Activated naive CD4-positive, alpha-beta T cell treated with anti-CD3 and anti-CD28 coated beads, Interleukin-2, amount 50 U/mL, for 24 hours (primary cell): ENCODE results near the gene PPFIA3.
A peak's percentile ranks its signal among the peaks of the same experiment; 100 is the strongest.
"Not testable (repeated sequence)": the region's sequence is repeated elsewhere in the genome, so short reads cannot be mapped to it uniquely, and the experiment has no call there.

ENCODE experiments used
- H3K27ac Mint-ChIP-seq: one replicate; pipeline ENCODE4 v1.8.0; 2021; ENCODE audit warnings: mild to moderate bottlenecking, mixed read lengths
- H3K27me3 Mint-ChIP-seq: one replicate; pipeline ENCODE4 v1.8.0; 2021; ENCODE audit warnings: mixed read lengths
- H3K36me3 Mint-ChIP-seq: one replicate; pipeline ENCODE4 v1.8.0; 2021; ENCODE audit warnings: mixed read lengths
- H3K4me1 Mint-ChIP-seq: one replicate; pipeline ENCODE4 v1.8.0; 2021; ENCODE audit warnings: mixed read lengths
- H3K4me3 Mint-ChIP-seq: one replicate; pipeline ENCODE4 v1.8.0; 2021; ENCODE audit warnings: mild to moderate bottlenecking, mixed read lengths
- H3K9me3 Mint-ChIP-seq: one replicate; pipeline ENCODE4 v1.8.0; 2021; ENCODE audit warnings: mixed read lengths

PPFIA3 gene

GRCh38 chr19:49128545-49129237, 9.3 kb downstream of the PPFIA3 start:
- peak overlapping the region; percentile 88 for H3K4me3 Mint-ChIP-seq
- no peaks in the 10 kb centered on the region for H3K27me3 Mint-ChIP-seq
- H3K27ac Mint-ChIP-seq = no peak overlapping the region
- no peaks in the 10 kb centered on the region for H3K36me3 Mint-ChIP-seq
- no peaks in the 10 kb centered on the region for H3K9me3 Mint-ChIP-seq
- peaks cover 25% of the 10 kb centered on the region for H3K4me1 Mint-ChIP-seq

- Mint-ChIP-seq H3K27me3 (no peaks in the 10 kb centered on the region), H3K4me3 (peak overlapping the region; percentile 88), H3K36me3 (no peaks in the 10 kb centered on the region), H3K9me3 (no peaks in the 10 kb centered on the region), H3K27ac (peak overlapping the region; percentile 51), H3K4me1 (peaks cover 29% of the 10 kb centered on the region)
Observed at GRCh38 chr19:49129238-49129583, 9.9 kb downstream of the PPFIA3 start.

- H3K27ac Mint-ChIP-seq = no peak overlapping the region
- H3K9me3 Mint-ChIP-seq = no peaks in the 10 kb centered on the region
- H3K4me1 Mint-ChIP-seq = peaks cover 37% of the 10 kb centered on the region
- H3K4me3 Mint-ChIP-seq = no peak overlapping the region
- H3K36me3 Mint-ChIP-seq = no peaks in the 10 kb centered on the region
- no peaks in the 10 kb centered on the region for H3K27me3 Mint-ChIP-seq
Observed at GRCh38 chr19:49130325-49130724, 11.0 kb downstream of the PPFIA3 start.

- H3K27ac Mint-ChIP-seq = no peak overlapping the region
- peaks cover 3% of the 10 kb centered on the region for H3K27me3 Mint-ChIP-seq
- peaks cover 31% of the 10 kb centered on the region for H3K4me1 Mint-ChIP-seq
- no peaks in the 10 kb centered on the region for H3K36me3 Mint-ChIP-seq
- H3K9me3 Mint-ChIP-seq = no peaks in the 10 kb centered on the region
- peak overlapping the region; percentile 80 for H3K4me3 Mint-ChIP-seq
Observed at GRCh38 chr19:49132974-49133609, 13.7 kb downstream of the PPFIA3 start.

- Mint-ChIP-seq H3K36me3 (no peaks in the 10 kb centered on the region), H3K27me3 (peaks cover 3% of the 10 kb centered on the region), H3K9me3 (no peaks in the 10 kb centered on the region), H3K27ac (peak overlapping the region; percentile 59), H3K4me3 (peak overlapping the region; percentile 80), H3K4me1 (peaks cover 24% of the 10 kb centered on the region)
Observed at GRCh38 chr19:49133621-49134454, 14.5 kb downstream of the PPFIA3 start.

- H3K36me3 Mint-ChIP-seq = no peaks in the 10 kb centered on the region
- H3K4me3 Mint-ChIP-seq = no peak overlapping the region
- peaks cover 3% of the 10 kb centered on the region for H3K27me3 Mint-ChIP-seq
- peaks cover 21% of the 10 kb centered on the region for H3K4me1 Mint-ChIP-seq
- H3K9me3 Mint-ChIP-seq = no peaks in the 10 kb centered on the region
- H3K27ac Mint-ChIP-seq = no peak overlapping the region
Observed at GRCh38 chr19:49135686-49136085, 16.3 kb downstream of the PPFIA3 start.

- H3K27me3 Mint-ChIP-seq = peaks cover 3% of the 10 kb centered on the region
- H3K4me3 Mint-ChIP-seq = no peak overlapping the region
- H3K27ac Mint-ChIP-seq = no peak overlapping the region
- H3K9me3 Mint-ChIP-seq = no peaks in the 10 kb centered on the region
- no peaks in the 10 kb centered on the region for H3K36me3 Mint-ChIP-seq
- peaks cover 21% of the 10 kb centered on the region for H3K4me1 Mint-ChIP-seq
Observed at GRCh38 chr19:49136771-49137171, 17.4 kb downstream of the PPFIA3 start.

GRCh38 chr19:49140951-49141350, 21.6 kb downstream of the PPFIA3 start:
- no peak overlapping the region for H3K4me3 Mint-ChIP-seq
- no peak overlapping the region for H3K27ac Mint-ChIP-seq
- H3K36me3 Mint-ChIP-seq = no peaks in the 10 kb centered on the region

GRCh38 chr19:49141352-49141751, 22.0 kb downstream of the PPFIA3 start:
- peaks cover 12% of the 10 kb centered on the region for H3K27me3 Mint-ChIP-seq
- no peaks in the 10 kb centered on the region for H3K36me3 Mint-ChIP-seq
- H3K4me3 Mint-ChIP-seq = no peak overlapping the region
- no peaks in the 10 kb centered on the region for H3K9me3 Mint-ChIP-seq
- H3K27ac Mint-ChIP-seq = no peak overlapping the region
- H3K4me1 Mint-ChIP-seq = peaks cover 19% of the 10 kb centered on the region

More at GRCh38 chr19:49140951-49141350, 21.6 kb downstream of the PPFIA3 start:
- H3K9me3 Mint-ChIP-seq = no peaks in the 10 kb centered on the region
- peaks cover 11% of the 10 kb centered on the region for H3K27me3 Mint-ChIP-seq
- H3K4me1 Mint-ChIP-seq = peaks cover 19% of the 10 kb centered on the region

- Mint-ChIP-seq H3K9me3 (no peaks in the 10 kb centered on the region), H3K36me3 (no peaks in the 10 kb centered on the region), H3K27me3 (peaks cover 17% of the 10 kb centered on the region), H3K4me3 (peak overlapping the region; percentile 73), H3K4me1 (peaks cover 19% of the 10 kb centered on the region), H3K27ac (no peak overlapping the region)
Observed at GRCh38 chr19:49142866-49143335, 23.6 kb downstream of the PPFIA3 start.

- H3K27ac Mint-ChIP-seq = peak overlapping the region; percentile 83
- peaks cover 30% of the 10 kb centered on the region for H3K27me3 Mint-ChIP-seq
- H3K4me3 Mint-ChIP-seq = no peak overlapping the region
- no peaks in the 10 kb centered on the region for H3K36me3 Mint-ChIP-seq
- H3K9me3 Mint-ChIP-seq = no peaks in the 10 kb centered on the region
- H3K4me1 Mint-ChIP-seq = peaks cover 30% of the 10 kb centered on the region
Observed at GRCh38 chr19:49145573-49146407, 26.4 kb downstream of the PPFIA3 start.

GRCh38 chr19:49146408-49146770, 27.0 kb downstream of the PPFIA3 start:
- H3K4me3 Mint-ChIP-seq, H3K36me3 Mint-ChIP-seq, H3K27ac Mint-ChIP-seq, H3K9me3 Mint-ChIP-seq: not testable (repeated sequence)
- H3K4me1 Mint-ChIP-seq = peaks cover 31% of the 10 kb centered on the region
- peaks cover 32% of the 10 kb centered on the region for H3K27me3 Mint-ChIP-seq

- Mint-ChIP-seq H3K27me3 (peaks cover 40% of the 10 kb centered on the region), H3K27ac (no peak overlapping the region), H3K4me3 (peak overlapping the region; percentile 39), H3K9me3 (no peaks in the 10 kb centered on the region), H3K4me1 (peaks cover 25% of the 10 kb centered on the region), H3K36me3 (no peaks in the 10 kb centered on the region)
Observed at GRCh38 chr19:49148044-49148682, 28.8 kb downstream of the PPFIA3 start.

GRCh38 chr19:49148784-49149651, 29.7 kb downstream of the PPFIA3 start:
- peaks cover 2% of the 10 kb centered on the region for H3K9me3 Mint-ChIP-seq
- peaks cover 24% of the 10 kb centered on the region for H3K4me1 Mint-ChIP-seq
- no peaks in the 10 kb centered on the region for H3K36me3 Mint-ChIP-seq
- peaks cover 47% of the 10 kb centered on the region for H3K27me3 Mint-ChIP-seq
- no peak overlapping the region for H3K27ac Mint-ChIP-seq
- H3K4me3 Mint-ChIP-seq = peak overlapping the region; percentile 86
